ENCODE results near the gene MYBPC2. TPM values are rescaled to one million over a fixed set of nuclear protein-coding genes. Genes with fewer than 3 reads are reported as not detected.

MYBPC2 gene
- total RNA-seq, 1 experiment from 2014 or later = not detected

- Histone ChIP-seq H3K4me3 (ENCODE audit: low read depth, low read length, poor library complexity, severe bottlenecking) (no peak overlapping the region), H3K27ac (ENCODE audit: low read depth, low read length, poor library complexity, severe bottlenecking) (no peak overlapping the region), H3K36me3 (ENCODE audit: insufficient read depth, low read length, poor library complexity, severe bottlenecking) (no peaks in the 10 kb centered on the region), H3K4me1 (ENCODE audit: insufficient read depth, low read length, poor library complexity, severe bottlenecking) (no peaks in the 10 kb centered on the region), H3K9me3 (ENCODE audit: low read depth, low read length, poor library complexity, severe bottlenecking) (no peaks in the 10 kb centered on the region), H3K27me3 (replicated peaks; ENCODE audit: insufficient read depth, low read depth, low read length, poor library complexity) (no peaks in the 10 kb centered on the region)
- BruUV-seq (replicated peaks) = no TSS peak
- ChIA-PET CTCF (no interaction called here), POLR2A (ENCODE audit: low non-redundant PET) (no interaction called here)
- intact Hi-C loops (cut with micrococcal nuclease; ENCODE audit: unreplicated experiment) = no loop called here
- TF ChIP-seq EZH2 (IDR thresholded peaks at IDR 0.05; ENCODE audit: borderline replicate concordance, low read depth, low read length, poor library complexity, severe bottlenecking) (no peak), CTCF (conservative IDR thresholded peaks at IDR 0.05; ENCODE audit: low read depth, low read length) (no peak)
- no peak for DNase-seq (ENCODE audit: low spot score)
Measured at GRCh38 chr19:50420808-50421207, 11.9 kb upstream of the MYBPC2 start.

- Histone ChIP-seq H3K4me3 (ENCODE audit: low read depth, low read length, poor library complexity, severe bottlenecking) (no peak overlapping the region), H3K4me1 (ENCODE audit: insufficient read depth, low read length, poor library complexity, severe bottlenecking) (peaks cover 1% of the 10 kb centered on the region), H3K27me3 (replicated peaks; ENCODE audit: insufficient read depth, low read depth, low read length, poor library complexity) (no peaks in the 10 kb centered on the region), H3K27ac (ENCODE audit: low read depth, low read length, poor library complexity, severe bottlenecking) (no peak overlapping the region), H3K36me3 (ENCODE audit: insufficient read depth, low read length, poor library complexity, severe bottlenecking) (no peaks in the 10 kb centered on the region), H3K9me3 (ENCODE audit: low read depth, low read length, poor library complexity, severe bottlenecking) (no peaks in the 10 kb centered on the region)
- ChIA-PET POLR2A (ENCODE audit: low non-redundant PET) (no interaction called here), CTCF (no interaction called here)
- no peak for DNase-seq (ENCODE audit: low spot score)
- no peak for TF ChIP-seq EZH2 (IDR thresholded peaks at IDR 0.05; ENCODE audit: borderline replicate concordance, low read depth, low read length, poor library complexity, severe bottlenecking)
- no TSS peak for BruUV-seq (replicated peaks)
- intact Hi-C loops (cut with micrococcal nuclease; ENCODE audit: unreplicated experiment) = no loop called here
Measured at GRCh38 chr19:50422397-50423278, 10.1 kb upstream of the MYBPC2 start.

GRCh38 chr19:50423279-50424113, 9.2 kb upstream of the MYBPC2 start:
- no peaks in the 10 kb centered on the region for H3K36me3 ChIP-seq (ENCODE audit: insufficient read depth, low read length, poor library complexity, severe bottlenecking)
- BruUV-seq (replicated peaks) = no TSS peak
- no peak overlapping the region for H3K4me3 ChIP-seq (ENCODE audit: low read depth, low read length, poor library complexity, severe bottlenecking)
- DNase-seq (ENCODE audit: low spot score) = no peak
- no peaks in the 10 kb centered on the region for H3K27me3 ChIP-seq (replicated peaks; ENCODE audit: insufficient read depth, low read depth, low read length, poor library complexity)
- ChIA-PET POLR2A (ENCODE audit: low non-redundant PET) (no interaction called here), CTCF (no interaction called here)
- peaks cover 10% of the 10 kb centered on the region for H3K4me1 ChIP-seq (ENCODE audit: insufficient read depth, low read length, poor library complexity, severe bottlenecking)
- intact Hi-C loops (cut with micrococcal nuclease; ENCODE audit: unreplicated experiment) = no loop called here
- no peaks in the 10 kb centered on the region for H3K9me3 ChIP-seq (ENCODE audit: low read depth, low read length, poor library complexity, severe bottlenecking)
- TF ChIP-seq EZH2 (IDR thresholded peaks at IDR 0.05; ENCODE audit: borderline replicate concordance, low read depth, low read length, poor library complexity, severe bottlenecking) (no peak), CTCF (conservative IDR thresholded peaks at IDR 0.05; ENCODE audit: low read depth, low read length) (no peak)
- no peak overlapping the region for H3K27ac ChIP-seq (ENCODE audit: low read depth, low read length, poor library complexity, severe bottlenecking)

Data from A673 (cell line).